Peyer's patch (tissue), 4 donors: Measurements from ENCODE around the gene DKK3. TPM values are rescaled to one million over a fixed set of nuclear protein-coding genes. Genes with fewer than 3 reads are reported as not detected.

ENCODE experiments used
- DNase-seq, 3 donors: peaks; one replicate each; pipeline ENCODE4 v3.0.0-alpha.2; 2017 to 2019
- H3K27ac ChIP-seq, 4 donors: fragments of 200-600 bp; sonication (generic); one replicate each; pipeline ENCODE4 v1.5.1; 2016 to 2019
- H3K27me3 ChIP-seq, 2 donors: fragments of 200-600 bp; sonication (generic); one replicate each; pipeline ENCODE4 v1.5.1; 2019
- H3K36me3 ChIP-seq, 3 donors: fragments of 200-600 bp; sonication (generic); one replicate each; pipeline ENCODE4 v1.5.1; 2016 to 2019
- H3K4me1 ChIP-seq, 4 donors: fragments of 200-600 bp; sonication (generic); one replicate each; pipeline ENCODE4 v1.5.1; 2016 to 2019
- H3K4me3 ChIP-seq, 4 donors: fragments of 200-600 bp; sonication (generic); 1 replicate in 3 of 4; 2 replicates in 1 of 4; pipeline ENCODE4 v1.5.1; 2016 to 2019; ENCODE audit warnings: mild to moderate bottlenecking in 1 of 4
- H3K9me3 ChIP-seq, 4 donors: fragments of 200-600 bp; sonication (generic); one replicate each; pipeline ENCODE4 v1.5.1; 2016 to 2019; ENCODE audit warnings: mild to moderate bottlenecking in 1 of 4
- CTCF ChIP-seq, 6 experiments: fragments of 450-650 bp in 4 of 6; fragments of 200-600 bp in 2 of 6; sonication (generic) in 1 of 6; IDR thresholded peaks; one replicate each; pipeline ENCODE4 v1.5.1; 2017 to 2019; ENCODE audit warnings: antibody characterized with exemption in 6 of 6, mild to moderate bottlenecking in 3 of 6, moderate library complexity in 1 of 6
- POLR2A ChIP-seq, 2 donors: fragments of 450-650 bp; IDR thresholded peaks; one replicate each; pipeline ENCODE4 v1.5.1; 2017; ENCODE audit warnings: antibody characterized with exemption in 2 of 2, mild to moderate bottlenecking in 2 of 2, moderate library complexity in 2 of 2
- total RNA-seq, 4 donors: library from RNA; depleted of rRNA; stranded (reverse); fragments of >200 nt; gene quantifications; one replicate each; pipeline ENCODE4 v1.1.0, GENCODE V29; 2016

DKK3 gene
- total RNA-seq, 4 donors from 2014 or later = 19.8 to 52.0 (median 26.7) TPM

DNA sequence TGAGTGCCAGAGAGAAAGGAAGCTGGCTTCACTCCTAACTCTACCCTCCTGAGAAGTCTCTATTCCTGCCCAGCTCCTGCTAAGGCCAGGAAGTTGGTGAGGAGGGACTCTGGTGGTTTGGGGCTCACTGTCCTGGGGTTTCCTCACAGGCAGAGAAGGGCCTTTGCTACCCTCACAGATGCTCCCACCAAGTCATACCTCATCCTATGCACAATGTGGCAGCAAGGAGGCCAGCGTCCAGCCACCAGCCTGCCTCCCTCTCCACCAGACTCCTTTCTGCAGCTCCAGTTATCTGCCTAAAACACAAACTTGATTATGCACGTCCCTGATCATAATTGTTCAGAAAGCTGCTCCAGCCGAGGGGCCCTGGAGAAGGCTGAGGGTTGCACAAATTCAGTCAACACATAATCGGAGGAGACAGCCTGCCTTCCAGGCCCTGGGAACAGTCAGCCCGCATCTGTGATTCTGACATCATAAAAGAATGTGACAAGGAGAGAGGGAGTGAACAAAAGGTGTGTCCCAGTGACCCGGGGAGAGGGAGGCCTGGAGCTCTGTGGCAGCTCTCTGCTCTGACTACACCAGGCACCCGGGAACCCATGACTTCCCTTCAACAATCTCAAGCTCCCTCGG is 28.8 kb downstream of the DKK3 start:
- H3K4me1 ChIP-seq = peaks cover 0 to 41% (median 3%) of the 10 kb centered on the region in 4 donors

GRCh38 chr11:11978792-11979487 is 29.5 kb downstream of the DKK3 start:
- Histone ChIP-seq H3K27ac (peak overlapping the region in 3 of 4 donors; percentile 32 to 66 (median 64)), H3K4me3 (no peak overlapping the region), H3K9me3 (no peaks in the 10 kb centered on the region), H3K36me3 (no peaks in the 10 kb centered on the region), H3K4me1 (peaks cover 0 to 42% (median 3%) of the 10 kb centered on the region in 4 donors), H3K27me3 (no peaks in the 10 kb centered on the region)
- no peak for TF ChIP-seq CTCF (IDR thresholded peaks at IDR 0.05)
- no peak for TF ChIP-seq POLR2A (IDR thresholded peaks at IDR 0.05)
- peak in 1 of 3 donors; percentile 55 for DNase-seq

More for the DNA sequence above, 28.8 kb downstream of the DKK3 start:
- no peaks in the 10 kb centered on the region for H3K9me3 ChIP-seq
- no peaks in the 10 kb centered on the region for H3K27me3 ChIP-seq
- no peaks in the 10 kb centered on the region for H3K36me3 ChIP-seq
- H3K27ac ChIP-seq = peak overlapping the region in 2 of 4 donors; percentile 64 to 66
- no peak overlapping the region for H3K4me3 ChIP-seq
- no peak for TF ChIP-seq POLR2A (IDR thresholded peaks at IDR 0.05)
- no peak for TF ChIP-seq CTCF (IDR thresholded peaks at IDR 0.05)
- no peak for DNase-seq

DNA sequence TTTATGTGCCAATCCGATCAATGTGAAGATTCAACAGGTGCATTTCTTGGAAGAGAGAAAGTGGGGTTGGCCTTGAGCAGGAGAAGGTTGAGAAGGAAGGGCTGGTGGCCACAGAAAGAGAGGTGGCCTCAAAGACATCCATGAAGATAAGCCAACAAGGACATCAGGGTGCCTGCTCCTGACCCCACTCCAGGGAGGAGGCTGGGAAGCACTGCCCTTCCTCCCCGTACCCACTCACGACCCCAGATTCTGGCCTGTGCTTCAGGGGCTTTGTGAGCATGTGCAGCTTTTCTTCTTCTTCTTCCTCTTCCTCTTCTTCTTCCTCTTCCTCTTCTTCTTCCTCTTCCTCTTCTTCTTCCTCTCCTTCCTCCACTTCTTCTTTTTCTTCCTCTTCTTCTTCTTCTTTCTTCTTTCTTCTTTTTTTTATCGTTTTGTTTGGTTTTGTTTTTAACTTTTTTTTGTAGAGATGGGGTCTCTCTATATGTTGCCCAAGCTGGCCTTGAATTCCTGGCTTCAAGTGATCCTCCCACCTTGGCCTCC is 30.3 kb downstream of the DKK3 start:
- H3K9me3 ChIP-seq = no peaks in the 10 kb centered on the region
- H3K4me1 ChIP-seq = peaks cover 0 to 44% (median 3%) of the 10 kb centered on the region in 4 donors
- peak overlapping the region in 2 of 4 donors; percentile 64 to 66 for H3K27ac ChIP-seq
- H3K27me3 ChIP-seq = no peaks in the 10 kb centered on the region
- no peak for DNase-seq
- TF ChIP-seq POLR2A (IDR thresholded peaks at IDR 0.05) = no peak
- TF ChIP-seq CTCF (IDR thresholded peaks at IDR 0.05) = no peak
- H3K4me3 ChIP-seq = no peak overlapping the region
- H3K36me3 ChIP-seq = no peaks in the 10 kb centered on the region

DNA sequence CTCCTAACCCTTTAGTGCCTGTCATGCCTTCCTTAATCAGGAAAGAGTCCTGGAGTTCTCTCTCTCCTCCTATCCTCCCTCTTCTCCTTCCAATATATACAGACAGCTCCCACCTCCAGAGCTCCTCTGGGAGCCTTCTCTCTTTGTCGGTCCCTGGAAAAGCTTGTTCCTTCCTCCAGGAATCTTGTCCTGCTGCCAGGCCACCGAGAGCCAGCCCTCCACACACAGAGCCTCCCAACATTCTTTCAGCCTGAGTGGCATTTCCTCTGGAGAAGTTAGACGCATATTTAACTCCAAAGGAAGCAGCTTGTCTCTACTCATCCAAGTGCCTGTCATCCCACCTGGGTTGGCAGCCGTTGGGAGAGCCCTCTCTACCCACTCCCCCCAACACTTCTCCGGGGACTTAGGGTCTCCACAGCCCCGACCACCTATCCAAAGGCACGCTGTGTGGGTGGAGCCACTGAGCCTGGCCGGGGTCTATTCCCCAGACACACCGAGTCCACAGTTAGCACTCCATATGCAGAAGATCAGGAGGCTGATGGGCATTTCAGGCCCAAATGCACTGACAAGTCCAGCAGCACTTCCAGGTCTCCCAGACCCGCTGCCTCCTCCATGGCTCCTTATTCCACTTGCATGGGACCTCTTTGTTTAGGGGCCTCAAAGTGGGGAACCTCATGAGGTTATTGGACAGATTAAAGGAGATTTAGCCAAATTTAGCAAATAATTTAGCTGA is 31.1 kb downstream of the DKK3 start:
- Histone ChIP-seq H3K27ac (peak overlapping the region in 3 of 4 donors; percentile 49 to 65 (median 53)), H3K27me3 (no peaks in the 10 kb centered on the region), H3K4me3 (no peak overlapping the region), H3K36me3 (no peaks in the 10 kb centered on the region), H3K4me1 (peaks cover 0 to 52% (median 3%) of the 10 kb centered on the region in 4 donors), H3K9me3 (no peaks in the 10 kb centered on the region)
- TF ChIP-seq CTCF (IDR thresholded peaks at IDR 0.05) = no peak
- no peak for TF ChIP-seq POLR2A (IDR thresholded peaks at IDR 0.05)
- DNase-seq = no peak

DNA sequence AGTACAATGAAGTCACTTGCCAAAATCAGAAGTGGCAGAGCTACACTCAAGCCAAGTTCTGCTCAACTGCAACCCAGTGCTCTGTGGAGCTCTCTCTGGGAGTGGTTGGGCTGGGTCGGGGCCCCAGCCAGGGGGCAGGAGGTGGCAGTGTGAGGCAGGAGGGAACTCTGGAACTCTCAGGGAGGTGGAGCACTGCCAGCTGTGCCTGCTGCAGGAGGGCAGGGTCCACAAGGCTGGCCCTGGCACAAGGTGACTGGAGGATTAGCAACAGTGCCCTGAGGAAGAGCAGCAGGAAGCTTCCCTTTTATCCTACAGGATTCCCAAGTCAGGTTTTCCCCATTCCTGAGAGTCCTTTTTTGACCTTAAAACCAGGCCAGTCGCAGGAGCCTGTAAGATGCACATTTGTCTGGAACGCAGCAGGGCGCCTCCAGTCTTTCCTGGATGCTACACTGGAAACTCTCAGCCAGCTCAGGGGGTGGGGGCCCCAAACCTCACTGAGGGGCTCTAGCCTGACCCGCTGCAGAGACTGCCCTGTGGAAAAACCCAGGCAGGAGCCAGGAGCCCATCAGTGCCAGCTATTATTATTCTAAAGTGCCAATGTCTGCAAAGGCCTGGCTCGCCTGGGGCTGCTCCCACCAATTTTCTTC is 31.8 kb downstream of the DKK3 start:
- TF ChIP-seq POLR2A (IDR thresholded peaks at IDR 0.05) = no peak
- TF ChIP-seq CTCF (IDR thresholded peaks at IDR 0.05) = peak in 2 of 6 experiments; percentile 13 to 38
- H3K9me3 ChIP-seq = no peaks in the 10 kb centered on the region
- peaks cover 0 to 52% (median 3%) of the 10 kb centered on the region in 4 donors for H3K4me1 ChIP-seq
- DNase-seq = peak in 2 of 3 donors; percentile 76 to 82
- no peak overlapping the region for H3K4me3 ChIP-seq
- H3K27ac ChIP-seq = peak overlapping the region in 3 of 4 donors; percentile 10 to 65 (median 53)
- no peaks in the 10 kb centered on the region for H3K27me3 ChIP-seq
- H3K36me3 ChIP-seq = no peaks in the 10 kb centered on the region
